Measurements from ENCODE around the gene ADD1.

The ADD1 gene

DNA sequence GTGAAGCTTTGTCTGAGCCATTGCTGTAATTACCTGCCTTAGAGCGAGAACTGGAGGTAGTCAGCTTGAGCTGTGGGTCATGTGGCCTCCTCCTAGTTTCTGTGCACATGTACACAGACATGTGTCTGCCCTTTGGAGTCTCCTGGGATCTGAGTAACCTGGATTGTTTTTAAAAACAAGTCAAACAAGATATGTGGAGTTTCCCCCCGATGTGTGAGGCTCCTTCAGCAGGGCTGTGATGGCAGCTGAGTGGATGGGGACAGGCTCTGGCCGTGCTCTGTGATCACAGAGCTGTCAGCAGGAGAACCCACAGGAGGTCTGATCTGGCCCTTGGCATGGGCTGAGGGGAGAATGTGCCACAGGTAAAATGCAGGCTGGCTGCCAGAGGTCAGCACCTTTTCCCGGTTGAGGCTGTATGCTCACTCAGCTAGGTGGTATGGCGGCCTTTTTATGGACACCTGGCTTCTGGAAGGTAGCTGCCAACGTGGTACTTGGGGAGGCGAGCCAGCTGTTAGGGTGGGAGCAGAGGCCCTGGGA is 81.2 kb downstream of the ADD1 start:
- DNase-seq = no peak

GRCh38 chr4:2925496-2925895 is 81.9 kb downstream of the ADD1 start:
- DNase-seq = no peak

DNA sequence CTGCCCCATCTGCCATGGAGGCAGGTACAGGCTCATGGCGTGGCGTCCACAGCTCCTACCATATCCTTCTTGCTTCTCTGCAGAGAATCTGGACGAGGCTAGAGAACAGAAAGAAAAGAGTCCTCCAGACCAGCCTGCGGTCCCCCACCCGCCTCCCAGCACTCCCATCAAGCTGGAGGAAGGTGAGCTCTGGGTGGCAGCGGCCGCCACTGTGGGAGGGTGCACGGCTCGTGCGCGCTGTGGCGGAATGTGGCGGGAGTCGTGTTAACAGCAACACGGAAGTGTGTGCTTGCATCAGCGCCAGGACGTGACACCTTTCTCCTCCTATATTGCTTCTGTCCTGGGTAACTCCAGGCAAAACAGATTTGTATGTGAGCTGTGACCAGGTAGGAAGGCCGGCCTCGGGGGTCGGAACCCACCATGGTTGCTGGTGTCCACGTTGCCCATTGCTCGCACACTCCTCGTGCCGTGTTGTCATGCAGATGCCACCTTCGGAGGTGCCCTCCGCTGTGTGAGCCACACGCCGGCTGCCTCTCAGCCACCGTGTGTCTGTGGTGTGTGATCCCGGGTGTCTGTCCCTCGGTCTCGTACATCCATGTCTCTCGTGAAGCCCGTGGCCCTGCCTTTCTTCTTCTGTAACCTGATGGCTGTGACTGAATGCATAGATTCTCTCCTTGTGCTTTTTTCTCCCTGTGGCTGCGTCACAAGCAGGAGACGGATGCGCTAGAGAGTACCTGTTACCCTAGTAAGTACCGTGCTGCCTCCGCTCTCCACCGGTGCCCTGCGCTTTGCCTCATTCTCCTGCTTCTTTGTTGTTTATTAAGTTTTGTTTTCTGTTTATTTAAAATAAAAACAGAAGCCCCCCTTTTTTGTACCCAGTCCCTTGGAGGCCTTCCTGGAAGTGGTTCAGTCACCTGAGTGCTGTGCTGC is 82.6 kb downstream of the ADD1 start:
- DNase-seq = no peak

DNA sequence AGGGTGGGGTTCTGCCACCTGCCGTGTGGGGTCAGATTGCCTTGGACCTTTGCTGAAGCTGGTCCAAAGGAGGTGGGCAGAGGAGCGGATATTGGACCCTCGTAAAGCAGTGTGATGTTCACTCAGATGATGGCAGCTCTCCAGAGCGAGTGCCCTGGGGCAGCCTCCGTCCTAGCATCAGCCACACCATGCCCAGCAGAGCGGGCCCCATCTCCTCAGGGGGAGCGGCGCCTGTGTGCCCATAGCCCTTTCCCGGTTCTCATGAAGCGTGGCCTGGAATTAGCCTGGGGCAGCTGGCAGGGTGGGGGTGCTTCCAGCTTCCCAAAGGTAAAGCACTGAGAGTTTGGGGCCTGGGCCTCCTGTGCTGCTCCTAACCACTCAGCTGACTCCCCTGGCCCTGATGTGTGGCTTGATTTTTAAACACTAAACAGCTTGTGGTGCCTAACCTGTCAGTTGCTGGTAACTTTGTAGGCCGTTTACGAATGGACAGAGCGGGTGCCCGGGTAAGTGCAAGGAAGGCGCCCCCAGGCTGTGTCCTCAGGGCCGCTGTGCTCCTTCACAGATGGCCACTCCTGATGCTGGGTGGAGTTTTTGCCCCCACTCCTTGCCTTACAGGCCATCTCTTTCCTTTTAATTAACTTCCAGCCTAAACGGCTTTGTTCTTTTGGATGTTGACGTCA is 83.5 kb downstream of the ADD1 start:
- no peak for DNase-seq

DNA sequence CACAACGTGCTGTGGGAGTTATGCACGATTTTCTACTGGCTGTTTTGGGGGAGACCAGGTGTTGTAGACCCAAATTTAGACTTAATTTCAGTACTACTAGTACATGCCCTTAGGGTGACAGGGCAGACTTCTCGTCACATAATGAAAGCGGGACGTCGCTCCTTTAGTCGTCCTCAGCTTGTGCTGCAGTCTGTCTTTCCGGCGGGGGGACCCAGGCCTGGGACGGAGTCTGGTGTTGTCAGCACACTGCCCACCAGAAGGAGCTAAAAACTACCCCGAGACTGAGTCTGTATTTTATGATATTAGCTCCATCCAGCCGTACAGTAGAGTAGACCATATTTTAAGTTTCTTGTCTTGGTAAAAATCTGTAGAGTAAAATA is 84.0 kb downstream of the ADD1 start:
- no peak for DNase-seq

DNA sequence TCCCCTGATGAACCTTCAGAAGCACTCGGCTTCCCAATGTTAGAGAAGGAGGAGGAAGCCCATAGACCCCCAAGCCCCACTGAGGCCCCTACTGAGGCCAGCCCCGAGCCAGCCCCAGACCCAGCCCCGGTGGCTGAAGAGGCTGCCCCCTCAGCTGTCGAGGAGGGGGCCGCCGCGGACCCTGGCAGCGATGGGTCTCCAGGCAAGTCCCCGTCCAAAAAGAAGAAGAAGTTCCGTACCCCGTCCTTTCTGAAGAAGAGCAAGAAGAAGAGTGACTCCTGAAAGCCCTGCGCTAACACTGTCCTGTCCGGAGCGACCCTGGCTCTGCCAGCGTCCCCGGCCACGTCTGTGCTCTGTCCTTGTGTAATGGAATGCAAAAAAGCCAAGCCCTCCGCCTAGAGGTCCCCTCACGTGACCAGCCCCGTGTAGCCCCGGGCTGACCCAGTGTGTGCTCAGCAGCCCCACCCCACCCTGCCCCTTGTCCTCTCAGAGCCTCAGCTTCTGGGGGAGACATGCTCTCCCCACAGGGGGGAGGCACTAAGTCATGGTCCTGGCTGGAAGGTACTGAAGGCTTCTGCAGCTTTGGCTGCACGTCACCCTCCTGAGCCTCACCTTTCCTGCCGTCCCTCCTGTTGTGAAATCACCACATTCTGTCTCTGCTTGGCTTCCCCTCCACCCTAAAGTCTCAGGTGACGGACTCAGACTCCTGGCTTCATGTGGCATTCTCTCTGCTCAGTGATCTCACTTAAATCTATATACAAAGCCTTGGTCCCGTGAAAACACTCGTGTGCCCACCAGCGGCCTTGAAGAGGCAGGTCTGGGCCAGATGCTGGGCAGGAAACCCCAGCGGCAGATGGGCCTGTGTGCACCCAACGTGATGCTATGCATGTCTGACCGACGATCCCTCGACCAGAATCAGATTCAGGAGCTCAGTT is 84.9 kb downstream of the ADD1 start:
- no peak for DNase-seq

DNA sequence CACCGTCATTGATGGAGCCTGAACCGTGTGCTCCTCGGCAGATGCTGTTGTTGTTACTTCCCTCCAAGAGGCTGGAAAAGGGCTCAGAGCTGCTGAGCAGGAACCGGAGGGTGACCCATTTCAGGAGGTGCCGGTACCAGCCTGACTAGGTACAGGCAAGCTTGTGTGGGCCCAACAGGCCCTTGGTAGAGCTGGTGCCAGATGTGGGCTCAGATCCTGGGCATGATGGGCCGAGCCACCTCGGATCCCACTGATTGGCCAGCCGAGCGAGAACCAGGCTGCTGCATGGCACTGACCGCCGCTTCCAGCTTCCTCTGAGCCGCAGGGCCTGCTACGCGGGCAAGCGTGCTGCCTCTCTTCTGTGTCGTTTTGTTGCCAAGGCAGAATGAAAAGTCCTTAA is 85.8 kb downstream of the ADD1 start:
- DNase-seq = no peak

DNA sequence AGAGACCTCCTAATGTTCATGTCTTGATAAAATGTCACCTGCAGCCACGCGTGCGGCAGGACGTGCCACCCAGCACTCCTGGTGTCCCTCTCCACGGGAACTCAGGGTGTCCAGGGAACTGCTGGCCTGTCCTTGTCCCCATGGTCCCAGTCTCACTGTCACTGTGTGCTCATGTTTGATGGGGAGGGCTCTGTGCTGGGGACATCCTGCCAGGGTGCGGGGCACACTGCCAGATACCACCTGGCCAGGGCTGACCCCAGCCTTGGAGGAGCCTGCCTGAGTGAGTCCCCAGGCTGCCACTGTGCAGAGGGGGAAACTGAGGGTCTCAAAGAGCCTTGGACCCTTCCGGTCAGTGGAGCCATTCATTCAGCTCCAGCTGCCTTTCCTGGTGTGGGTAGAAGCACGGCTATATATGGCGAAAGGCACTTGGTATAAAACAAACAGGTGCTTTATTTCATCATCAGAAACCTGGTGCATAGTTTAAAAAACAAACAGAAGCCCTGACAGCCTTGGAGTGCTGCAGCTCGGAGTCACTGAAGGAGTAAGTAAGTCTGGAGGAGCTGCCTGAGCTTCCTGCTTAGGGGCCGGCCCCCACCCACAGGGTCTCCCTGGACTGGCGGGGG is 86.6 kb downstream of the ADD1 start:
- no peak for DNase-seq

DNA sequence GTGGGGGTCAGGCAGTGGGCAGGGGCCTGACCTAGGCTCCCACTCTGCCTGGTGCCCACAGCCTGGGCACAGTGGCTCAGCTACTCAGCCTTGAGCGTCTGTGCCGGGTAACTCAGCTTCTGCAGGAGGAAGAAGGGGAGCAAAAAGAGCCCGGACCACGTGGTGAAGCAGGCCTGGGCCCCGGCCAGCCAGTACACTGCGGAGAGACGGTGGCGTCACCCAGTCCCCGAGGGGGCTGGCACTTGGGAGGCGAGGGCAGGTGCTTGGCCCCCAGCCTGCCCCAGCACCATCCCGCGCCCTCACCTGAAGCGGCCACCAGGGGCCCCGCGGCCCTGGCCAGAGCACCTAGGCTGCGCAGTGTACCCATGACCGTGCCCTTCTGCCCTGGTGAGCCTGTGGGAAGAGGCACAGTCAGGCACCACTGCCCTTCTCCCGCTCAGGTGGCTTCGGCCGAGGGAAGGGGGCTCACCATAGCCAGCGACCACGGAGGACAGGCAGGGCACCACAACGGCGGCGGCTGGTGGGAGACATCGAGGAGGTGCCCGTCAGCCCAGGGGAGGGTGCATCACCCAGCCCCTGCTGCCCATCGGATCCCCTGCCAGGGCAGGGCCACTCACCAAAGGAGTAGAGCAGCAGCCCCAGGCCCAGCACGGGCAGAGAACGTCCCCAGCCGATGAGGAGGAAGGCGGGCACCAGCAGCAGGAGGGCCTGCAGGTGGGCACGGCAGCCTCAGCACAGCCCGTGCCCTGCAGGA is 87.3 kb downstream of the ADD1 start:
- DNase-seq = no peak

DNA sequence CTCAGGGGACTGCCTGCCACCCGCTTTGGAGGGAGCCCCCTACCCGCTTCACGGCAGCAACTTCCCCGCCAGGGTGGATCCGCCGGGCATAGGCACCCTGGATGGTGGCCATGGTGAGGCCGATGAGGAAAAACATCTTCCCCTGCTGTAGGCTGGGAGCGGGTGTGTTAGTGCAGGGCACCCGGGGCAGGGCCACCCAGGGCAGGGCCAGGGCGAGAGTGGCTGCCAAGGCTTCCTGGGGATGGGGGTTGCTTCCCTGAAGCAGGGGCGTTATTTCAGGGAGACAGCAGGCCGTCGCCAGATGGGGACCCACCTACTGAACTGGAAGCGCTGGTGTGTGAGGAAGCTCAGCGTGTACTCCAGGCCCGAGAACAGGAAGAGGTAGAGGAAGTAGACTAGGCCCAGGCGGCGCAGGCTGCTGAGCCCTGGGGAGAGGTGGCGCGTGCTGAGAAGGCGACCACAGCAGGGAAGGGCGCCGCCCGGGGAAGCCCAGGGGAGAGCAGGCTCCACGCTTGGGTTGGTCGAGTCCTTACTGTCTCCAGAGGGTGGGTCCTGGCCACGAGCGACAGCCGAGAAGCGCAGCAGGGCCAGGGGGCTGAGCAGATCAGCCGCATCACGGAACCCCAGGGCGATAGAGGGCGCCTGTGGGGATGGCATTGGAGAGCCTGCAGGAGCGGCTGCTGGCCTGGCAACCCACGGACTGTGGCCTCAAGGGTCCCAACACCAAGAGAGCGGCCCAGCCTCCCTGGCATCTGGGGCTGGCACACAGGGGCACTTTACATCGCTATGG is 88.1 kb downstream of the ADD1 start:
- DNase-seq = no peak

DNA sequence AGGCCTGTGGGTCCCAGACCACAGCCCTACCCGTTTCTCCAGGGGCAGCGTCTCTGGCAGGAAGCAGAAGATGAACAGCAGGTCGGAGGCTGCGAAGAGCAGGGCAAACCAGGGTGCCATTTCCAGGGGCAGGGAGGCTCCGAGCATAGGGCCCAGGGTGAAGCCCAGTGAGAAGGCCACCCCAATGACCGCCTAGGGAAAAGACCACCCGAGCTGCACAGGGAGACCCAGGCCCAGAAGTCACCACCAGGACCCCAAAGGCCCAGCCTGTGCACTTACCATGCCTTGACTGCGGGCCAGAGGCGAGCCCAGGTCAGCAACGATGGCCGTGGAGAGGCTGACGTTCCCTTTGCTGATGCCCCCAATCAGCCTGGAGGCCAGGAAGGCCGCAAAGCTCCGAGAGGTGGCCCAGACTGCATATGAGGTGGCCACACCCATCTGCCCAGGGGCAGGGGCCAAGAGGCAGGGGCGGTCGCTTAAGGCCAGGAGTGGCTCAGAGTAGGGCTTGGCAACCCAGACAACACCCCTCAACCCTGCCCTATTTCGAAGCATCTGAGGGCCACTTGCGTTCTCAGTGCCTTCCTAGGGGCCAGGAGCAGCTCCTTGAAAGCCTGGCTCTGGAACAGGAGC is 88.8 kb downstream of the ADD1 start:
- DNase-seq = no peak

DNA sequence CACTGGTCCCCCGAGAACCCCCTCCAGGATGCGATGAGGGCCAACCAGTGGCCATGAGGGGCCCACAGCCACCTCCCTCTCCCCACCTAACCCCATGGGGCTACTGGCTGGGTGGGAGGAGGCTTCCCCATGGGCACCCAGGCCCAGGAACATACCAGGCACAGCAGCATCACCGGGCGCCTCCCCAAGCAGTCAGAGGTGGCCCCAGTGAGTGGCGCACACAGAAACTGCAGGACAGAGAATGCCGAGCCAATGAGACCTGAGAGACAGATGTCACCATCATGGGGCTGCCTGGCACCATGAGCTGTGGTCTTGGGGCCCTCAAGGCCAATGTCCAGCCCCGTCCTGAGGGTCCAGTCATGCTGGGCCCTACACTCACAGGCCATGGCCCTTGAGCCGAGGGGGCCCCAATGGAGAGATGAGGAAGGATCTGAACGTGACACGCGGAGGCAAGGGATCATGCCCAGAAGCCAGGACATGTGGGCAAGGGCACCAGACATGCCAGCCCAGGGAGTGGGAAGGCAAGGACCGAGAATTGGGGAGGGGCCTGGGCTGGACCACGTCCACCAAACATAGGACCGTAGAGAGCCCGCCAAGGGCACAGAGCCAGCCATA is 89.4 kb downstream of the ADD1 start:
- DNase-seq = no peak

GRCh38 chr4:2933566-2934076 is 90.0 kb downstream of the ADD1 start:
- no peak for DNase-seq

DNA sequence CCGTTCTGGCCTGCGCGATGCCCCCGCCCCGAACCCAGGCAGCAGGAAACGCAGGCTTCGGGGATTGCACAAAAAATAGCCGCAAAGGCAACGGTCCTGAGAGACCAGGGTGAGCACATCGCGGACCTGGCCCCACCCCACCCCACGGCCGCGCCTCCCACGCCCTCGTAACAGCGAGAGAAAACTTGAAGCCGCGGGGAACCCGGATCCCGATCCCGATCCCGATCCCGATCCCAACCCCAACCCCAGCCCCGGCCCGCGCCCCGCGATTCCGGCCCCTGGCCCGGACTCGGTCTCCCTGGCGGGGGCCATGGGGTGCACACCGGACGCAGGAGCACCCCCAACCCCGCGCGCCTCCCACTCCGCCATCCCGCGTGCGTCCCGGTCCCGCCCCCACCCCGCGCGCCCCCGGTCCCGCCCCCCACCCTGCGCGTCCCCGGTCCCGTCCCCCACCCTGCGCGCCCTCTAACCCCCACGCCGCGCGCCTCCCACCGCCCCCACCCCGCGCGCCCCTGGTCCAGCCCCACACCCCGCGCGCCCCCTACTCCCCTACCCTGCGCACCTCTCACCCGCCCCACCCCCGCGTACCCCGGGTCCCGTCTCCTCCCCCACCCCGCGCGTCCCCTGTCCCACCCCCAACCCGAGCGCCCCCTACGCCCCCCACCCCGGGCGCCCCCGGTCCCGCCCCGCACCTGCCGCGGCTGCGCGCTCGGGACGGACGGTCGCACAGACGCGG is 90.6 kb downstream of the ADD1 start:
- peak; percentile 64 for DNase-seq

GRCh38 chr4:2934813-2935761 is 91.4 kb downstream of the ADD1 start:
- DNase-seq = peak; percentile 90

DNA sequence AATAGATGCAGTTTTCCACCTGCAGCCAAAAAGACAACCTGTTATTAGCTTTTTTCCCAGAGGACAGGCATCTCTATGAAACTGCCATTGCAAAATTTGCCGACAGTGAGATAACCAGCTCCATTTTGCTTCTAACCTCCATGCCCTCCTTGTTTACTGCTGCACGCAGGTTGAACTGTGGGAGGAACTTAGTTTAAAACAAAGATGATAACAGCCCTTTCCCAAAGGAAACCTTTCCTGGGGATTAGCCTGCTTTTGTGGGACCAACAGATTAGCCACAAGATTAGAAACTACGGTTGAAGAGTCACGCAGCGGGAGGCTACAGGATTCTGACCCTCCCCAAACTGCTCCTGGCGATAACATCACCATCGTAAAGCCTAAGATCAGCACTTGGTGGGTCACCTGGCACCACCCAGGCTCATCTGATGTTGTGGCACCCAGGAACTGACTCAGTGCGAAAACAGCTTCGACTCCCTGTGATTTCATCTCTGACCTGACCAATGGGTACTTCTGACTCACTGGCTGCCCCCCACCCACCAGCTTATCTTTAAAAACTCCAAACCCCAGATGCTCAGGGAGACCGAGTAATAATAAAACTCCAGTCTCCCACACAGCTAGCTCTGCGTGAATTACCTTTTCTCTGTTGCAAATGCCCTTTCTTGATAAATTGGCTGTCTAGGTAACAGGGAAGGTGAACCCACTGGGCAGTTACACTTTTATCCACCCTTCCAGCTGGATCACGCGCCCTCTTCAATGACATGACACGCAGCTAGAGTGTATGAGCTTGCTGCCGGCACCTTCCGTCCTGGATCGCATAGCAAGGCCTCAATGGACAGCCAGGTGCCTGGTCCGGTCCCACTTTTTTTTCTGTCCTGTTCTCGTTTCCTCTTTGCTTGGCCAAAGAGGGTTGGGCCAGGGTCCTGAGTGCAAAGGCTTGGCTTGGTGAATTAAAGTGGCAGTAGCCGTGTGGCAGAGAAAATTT is 92.4 kb downstream of the ADD1 start:
- peak; percentile 91 for DNase-seq

Measured in EL (cell line).